A549 (cell line): ENCODE data around the gene MYO18B.

Source experiments
- CTCF ChIP-seq: fragments of >200 bp; sonication (Bioruptor Twin); formaldehyde crosslinking; IDR thresholded peaks from 3 replicates; pipeline ENCODE4 v1.5.1; 2016
- MAZ ChIP-seq: fragments of 150-350 bp; IDR thresholded peaks from 2 replicates; pipeline ENCODE4 v1.6.1; 2014; ENCODE audit warnings: antibody characterized with exemption, low read depth, low read length, borderline replicate concordance
- PHF8 ChIP-seq: fragments of 200-600 bp; sonication (generic); IDR thresholded peaks from 2 replicates; pipeline ENCODE4 v1.6.1; 2016; ENCODE audit warnings: low read depth, mild to moderate bottlenecking, antibody characterized with exemption, moderate library complexity, borderline replicate concordance

GRCh38 chr22:25880524-25880923 is 138.5 kb downstream of the MYO18B start:
- TF ChIP-seq PHF8, result no peak
- no peak for TF ChIP-seq CTCF
- no peak for TF ChIP-seq MAZ
